Measurements from ENCODE around the gene LARGE1.
A peak's percentile ranks its signal among the peaks of the same experiment; 100 is the strongest.

Gene LARGE1

GRCh38 chr22:33735978-33736377 lies 184.3 kb downstream of the LARGE1 start:
- Histone ChIP-seq H3K27ac (no peak overlapping the region), H3K36me3 (replicated peaks) (no peaks in the 10 kb centered on the region), H3K4me3 (ENCODE audit: low read depth, low read length) (no peak overlapping the region), H3K27me3 (replicated peaks) (no peaks in the 10 kb centered on the region)
- no peak for TF ChIP-seq CTCF (IDR thresholded peaks at IDR 0.05; ENCODE audit: low read depth, low read length, missing control alignments)
- no peak for DNase-seq
- in situ Hi-C loops (cut with HindIII; ENCODE audit: low pct_ligation_motif_present, low sequenced_read_pairs) = no loop called here

GRCh38 chr22:33728847-33729246 lies 191.4 kb downstream of the LARGE1 start:
- no peak for TF ChIP-seq CTCF (IDR thresholded peaks at IDR 0.05; ENCODE audit: low read depth, low read length, missing control alignments)
- no peak for DNase-seq
- in situ Hi-C loops (cut with HindIII; ENCODE audit: low pct_ligation_motif_present, low sequenced_read_pairs) = no loop called here
- no peak overlapping the region for H3K27ac ChIP-seq
- H3K36me3 ChIP-seq (replicated peaks) = no peaks in the 10 kb centered on the region
- no peaks in the 10 kb centered on the region for H3K27me3 ChIP-seq (replicated peaks)
- H3K4me3 ChIP-seq (ENCODE audit: low read depth, low read length) = no peak overlapping the region

- no peak for TF ChIP-seq CTCF (IDR thresholded peaks at IDR 0.05; ENCODE audit: low read depth, low read length, missing control alignments)
- peak; percentile 1 for DNase-seq
- Histone ChIP-seq H3K4me3 (ENCODE audit: low read depth, low read length) (no peak overlapping the region), H3K36me3 (replicated peaks) (no peaks in the 10 kb centered on the region), H3K27me3 (replicated peaks) (no peaks in the 10 kb centered on the region), H3K27ac (no peak overlapping the region)
- in situ Hi-C loops (cut with HindIII; ENCODE audit: low pct_ligation_motif_present, low sequenced_read_pairs) = no loop called here
These were observed 194.0 kb downstream of the LARGE1 start for GRCh38 chr22:33726294-33726734.

- H3K27me3 ChIP-seq (replicated peaks) = no peaks in the 10 kb centered on the region
- H3K4me3 ChIP-seq (ENCODE audit: low read depth, low read length) = no peak overlapping the region
- no peaks in the 10 kb centered on the region for H3K36me3 ChIP-seq (replicated peaks)
- DNase-seq = no peak
- in situ Hi-C loops (cut with HindIII; ENCODE audit: low pct_ligation_motif_present, low sequenced_read_pairs) = no loop called here
- no peak overlapping the region for H3K27ac ChIP-seq
- no peak for TF ChIP-seq CTCF (IDR thresholded peaks at IDR 0.05; ENCODE audit: low read depth, low read length, missing control alignments)
These were observed 196.4 kb downstream of the LARGE1 start for GRCh38 chr22:33723915-33724314.

GRCh38 chr22:33722816-33723215 lies 197.5 kb downstream of the LARGE1 start:
- H3K27ac ChIP-seq = no peak overlapping the region
- no peak for DNase-seq
- no peaks in the 10 kb centered on the region for H3K27me3 ChIP-seq (replicated peaks)
- TF ChIP-seq CTCF (IDR thresholded peaks at IDR 0.05; ENCODE audit: low read depth, low read length, missing control alignments) = no peak
- no peak overlapping the region for H3K4me3 ChIP-seq (ENCODE audit: low read depth, low read length)
- in situ Hi-C loops (cut with HindIII; ENCODE audit: low pct_ligation_motif_present, low sequenced_read_pairs) = no loop called here
- H3K36me3 ChIP-seq (replicated peaks) = no peaks in the 10 kb centered on the region

- in situ Hi-C loops (cut with HindIII; ENCODE audit: low pct_ligation_motif_present, low sequenced_read_pairs) = no loop called here
- Histone ChIP-seq H3K27ac (no peak overlapping the region), H3K27me3 (replicated peaks) (no peaks in the 10 kb centered on the region), H3K36me3 (replicated peaks) (no peaks in the 10 kb centered on the region), H3K4me3 (ENCODE audit: low read depth, low read length) (no peak overlapping the region)
- DNase-seq = no peak
- TF ChIP-seq CTCF (IDR thresholded peaks at IDR 0.05; ENCODE audit: low read depth, low read length, missing control alignments) = no peak
These were observed 200.0 kb downstream of the LARGE1 start for GRCh38 chr22:33720166-33720878.

All from brain microvascular endothelial cell (primary cell).